HepG2 (cell line): ENCODE measurements around the gene CDHR3. TPM values are rescaled to one million over a fixed set of nuclear protein-coding genes. Genes with fewer than 3 reads are reported as not detected.

Experiments used
- ATAC-seq: fragments of 200-7000 bp; cut with Tn5 transposase; 3 replicates; pipeline ENCODE4 v1.9.1; 2020; ENCODE audit warnings: mild to moderate bottlenecking, moderate library complexity
- BruUV-seq: library from RNA; stranded (reverse); fragments of 400-500 nt; replicated peaks from 2 replicates; lab custom pipeline; 2021; lab: Mats Ljungman, UMichigan
- CTCF ChIA-PET: fragments of 300-600 bp; formaldehyde crosslinking; extraction: SDS; loops from one replicate; lab custom pipeline; 2021; ENCODE audit warnings: low total read pairs, inconsistent platforms, low intra/inter-chr PET ratio; lab: Yijun Ruan, JAX
- POLR2A ChIA-PET: fragments of 350-600 bp; sonication (Branson Sonifier 250); formaldehyde crosslinking; loops from one replicate; lab custom pipeline; 2020; ENCODE audit warnings: antibody characterized with exemption, inconsistent platforms; lab: Yijun Ruan, JAX
- DNase-seq: peaks from one replicate; pipeline ENCODE4 v3.0.0-alpha.2; 2015; ENCODE audit warnings: low spot score
- FAIRE-seq: peaks from 3 replicates; lab custom pipeline; 2011; peaks lifted over from hg19 to GRCh38; lab: Jason Lieb, UNC
- H2AFZ ChIP-seq: one replicate; pipeline ENCODE4 v1.6.1; 2011; ENCODE audit warnings: low read length, inconsistent platforms
- H3K27ac ChIP-seq: fragments of 300-600 bp; 3 replicates; pipeline ENCODE4 v1.8.0; 2011; ENCODE audit warnings: mixed run types, mild to moderate bottlenecking, mixed read lengths, low read length, inconsistent platforms; ENCODE audit not compliant: insufficient read depth; ENCODE audit errors: extremely low read length
- H3K27me3 ChIP-seq, 2 experiments: fragments of 200-600 bp in 1 of 2; 2 replicates in 1 of 2; 3 replicates in 1 of 2; pipeline versions ENCODE4 v1.6.0 to v1.8.0; 2011; ENCODE audit warnings: low read length in 2 of 2, mild to moderate bottlenecking in 2 of 2, moderate library complexity in 2 of 2, inconsistent platforms in 1 of 2; ENCODE audit not compliant: insufficient read depth in 2 of 2, control insufficient read depth in 1 of 2
- H3K36me3 ChIP-seq, 2 experiments: fragments of 200-600 bp in 1 of 2; replicated peaks in 1 of 2; 2 replicates in 1 of 2; 3 replicates in 1 of 2; pipeline versions ENCODE4 v1.5.1 to v1.8.0; 2011; ENCODE audit warnings: low read length in 2 of 2, inconsistent platforms in 1 of 2; ENCODE audit not compliant: insufficient read depth in 2 of 2, control insufficient read depth in 1 of 2
- H3K4me1 ChIP-seq: 2 replicates; pipeline ENCODE4 v1.5.1; 2012; ENCODE audit warnings: low read length, inconsistent platforms; ENCODE audit not compliant: insufficient read depth
- H3K4me2 ChIP-seq: 2 replicates; pipeline ENCODE4 v1.6.0; 2011; ENCODE audit warnings: low read depth, low read length, inconsistent platforms
- H3K4me3 ChIP-seq, 3 experiments: fragments of 200-600 bp in 1 of 3; sonication (generic), shearing (Covaris generic) in 1 of 3; replicated peaks in 1 of 3; 2 replicates each; pipeline ENCODE4 v1.5.1; 2011 to 2016; ENCODE audit warnings: low read length in 3 of 3, inconsistent platforms in 2 of 3, low read depth in 2 of 3, mild to moderate bottlenecking in 2 of 3, control low read depth in 1 of 3, mixed read lengths in 1 of 3; ENCODE audit not compliant: insufficient read depth in 1 of 3
- H3K79me2 ChIP-seq: one replicate; pipeline ENCODE4 v1.6.1; 2011; ENCODE audit warnings: low read length, inconsistent platforms; ENCODE audit not compliant: insufficient read depth
- H3K9ac ChIP-seq: 2 replicates; pipeline ENCODE4 v1.6.0; 2011; ENCODE audit warnings: mild to moderate bottlenecking, low read depth, low read length, inconsistent platforms; ENCODE audit not compliant: insufficient read depth
- H3K9me3 ChIP-seq: 2 replicates; pipeline ENCODE4 v1.5.1; 2012; ENCODE audit warnings: mild to moderate bottlenecking, low read length
- H4K20me1 ChIP-seq: 2 replicates; pipeline ENCODE4 v1.6.0; 2011; ENCODE audit warnings: inconsistent platforms, mild to moderate bottlenecking, low read length, moderate library complexity; ENCODE audit not compliant: insufficient read depth
- AGO2 ChIP-seq: fragments of 200-400 bp; formaldehyde crosslinking; optimal IDR thresholded peaks from 2 replicates; pipeline ENCODE3; 2017; ENCODE audit warnings: mild to moderate bottlenecking, low read depth, low read length, moderate library complexity
- BATF2 ChIP-seq: sonication (generic); formaldehyde crosslinking; IDR thresholded peaks from 2 replicates; pipeline ENCODE4 v1.8.0; 2022; ENCODE audit warnings: mild to moderate bottlenecking, missing genetic modification reagents, moderate library complexity
- GABPA ChIP-seq, 2 experiments: IDR thresholded peaks; 2 replicates each; pipeline ENCODE4 v1.6.1; 2011 to 2016; ENCODE audit warnings: low read depth in 2 of 2, low read length in 1 of 2, missing biosample characterization in 1 of 2, missing genetic modification characterization in 1 of 2
- JUN ChIP-seq: sonication (generic); formaldehyde crosslinking; IDR thresholded peaks from 2 replicates; pipeline ENCODE4 v1.4.0; 2020; ENCODE audit warnings: mild to moderate bottlenecking, missing genetic modification reagents
- MEIS1 ChIP-seq: sonication (generic); formaldehyde crosslinking; IDR thresholded peaks from 2 replicates; pipeline ENCODE4 v1.9.0; 2021; ENCODE audit warnings: mild to moderate bottlenecking, missing genetic modification reagents, moderate library complexity, borderline replicate concordance
- ZNF329 ChIP-seq: sonication (generic); formaldehyde crosslinking; IDR thresholded peaks from 2 replicates; pipeline ENCODE4 v1.9.0; 2021; ENCODE audit warnings: low read depth, mild to moderate bottlenecking, missing genetic modification reagents
- WGBS: methylation state at CpG from one replicate; pipeline ENCODE4 v1.1.6; 2017; ENCODE audit warnings: low lambda C conversion rate; 5-methylcytosine and 5-hydroxymethylcytosine counted together
- in situ Hi-C: cut with HindIII; loops from 2 replicates; pipeline ENCODE4 v1.10.0; 2017; ENCODE audit warnings: low pct_unique_long_range_greater_than_20kb; ENCODE audit not compliant: extremely low pct_ligation_motif_present
- intact Hi-C: fragments of 100-400 bp; cut with micrococcal nuclease; formaldehyde crosslinking; loops from one replicate; pipeline ENCODE4 v1.10.0; 2022; ENCODE audit not compliant: unreplicated experiment
- polyA plus RNA-seq, 8 experiments: library from polyadenylated mRNA; depleted of rRNA in 3 of 8; stranded (reverse) in 7 of 8; unstranded in 1 of 8; fragments of >200 nt; fragmentation: Illumina TruSeq in 4 of 8; extraction: Trizol in 4 of 8; gene quantifications; 2 replicates each; pipeline versions ENCODE4 v1.2.1 to v1.2.3, GENCODE V29; 2011 to 2016; ENCODE audit warnings: low read depth in 4 of 8, missing spikeins in 1 of 8, mixed read lengths in 1 of 8; ENCODE audit not compliant: insufficient read depth in 1 of 8
- total RNA-seq, 5 experiments: library from RNA; depleted of rRNA; stranded (reverse); fragments of >200 nt; fragmentation: Illumina TruSeq; extraction: Trizol; gene quantifications; 2 replicates each; pipeline ENCODE4 v1.2.3, GENCODE V29; 2016; ENCODE audit warnings: low read depth in 1 of 5
- TF ChIP-seq, protein P1 (sequence below): IDR thresholded peaks from 2 replicates; pipeline ENCODE4 v1.6.1; 2016; ENCODE audit warnings: mild to moderate bottlenecking
- TF ChIP-seq, protein P2 (sequence below): IDR thresholded peaks from 2 replicates; pipeline ENCODE4 v1.6.1; 2016; ENCODE audit warnings: low read depth, missing genetic modification reagents, missing compliant biosample characterization

CDHR3 gene
- total and polyA plus RNA-seq, 2 of the 13 experiments (the other 11 are each of a cell fraction or from before 2014, with no cell fraction given): 6.5 to 11.8 TPM

- BruUV-seq: no TSS peak
- TF ChIP-seq AGO2 (no peak), JUN (CRISPR knock-in tag) (no peak), ZNF329 (CRISPR knock-in tag) (no peak), MEIS1 (CRISPR knock-in tag) (no peak), GABPA (IDR thresholded peaks at IDR 0.05; ENCODE audit: low read depth, low read length) (no peak), GABPA (CRISPR knock-in tag; IDR thresholded peaks at IDR 0.05; ENCODE audit: low read depth) (no peak)
- Histone ChIP-seq H3K27ac (no peak overlapping the region), H4K20me1 (no peaks in the 10 kb centered on the region), H3K4me1 (peaks cover 41% of the 10 kb centered on the region), H3K9me3 (no peaks in the 10 kb centered on the region), H3K79me2 (no peaks in the 10 kb centered on the region), H3K36me3 (no peaks in the 10 kb centered on the region), H3K4me3 (no peak overlapping the region), H3K9ac (no peak overlapping the region), H3K4me2 (no peak overlapping the region), H3K27me3 (peaks cover 2 to 10% of the 10 kb centered on the region in 2 experiments; a peak in 3 of 5 replicates), H2AFZ (no peak overlapping the region)
- ChIA-PET CTCF (no interaction called here), POLR2A (no interaction called here)
- 6% methylated on average over 2 of the region's 2 CpGs for WGBS
- no peak for ATAC-seq
- no peak for FAIRE-seq
- intact Hi-C loops: no loop called here
- no peak for DNase-seq
- in situ Hi-C loops: no loop called here
These were observed 112.9 kb downstream of the CDHR3 start for GRCh38 chr7:106075937-106076336.

GRCh38 chr7:106076537-106076936, 113.5 kb downstream of the CDHR3 start:
- Histone ChIP-seq H3K4me3 (no peak overlapping the region), H4K20me1 (no peaks in the 10 kb centered on the region), H2AFZ (no peak overlapping the region), H3K27ac (no peak overlapping the region), H3K36me3 (no peaks in the 10 kb centered on the region), H3K9ac (no peak overlapping the region), H3K79me2 (no peaks in the 10 kb centered on the region), H3K9me3 (no peaks in the 10 kb centered on the region), H3K4me2 (no peak overlapping the region), H3K27me3 (peaks cover 2 to 10% of the 10 kb centered on the region in 2 experiments; a peak in 3 of 5 replicates), H3K4me1 (peaks cover 35% of the 10 kb centered on the region)
- CTCF ChIA-PET: no interaction called here
- in situ Hi-C loops: no loop called here
- POLR2A ChIA-PET: no interaction called here
- 25% methylated on average over 2 of the region's 2 CpGs for WGBS
- no peak for DNase-seq
- FAIRE-seq: no peak
- intact Hi-C loops: no loop called here
- no TSS peak for BruUV-seq
- no peak for ATAC-seq
- TF ChIP-seq, protein P1, sequence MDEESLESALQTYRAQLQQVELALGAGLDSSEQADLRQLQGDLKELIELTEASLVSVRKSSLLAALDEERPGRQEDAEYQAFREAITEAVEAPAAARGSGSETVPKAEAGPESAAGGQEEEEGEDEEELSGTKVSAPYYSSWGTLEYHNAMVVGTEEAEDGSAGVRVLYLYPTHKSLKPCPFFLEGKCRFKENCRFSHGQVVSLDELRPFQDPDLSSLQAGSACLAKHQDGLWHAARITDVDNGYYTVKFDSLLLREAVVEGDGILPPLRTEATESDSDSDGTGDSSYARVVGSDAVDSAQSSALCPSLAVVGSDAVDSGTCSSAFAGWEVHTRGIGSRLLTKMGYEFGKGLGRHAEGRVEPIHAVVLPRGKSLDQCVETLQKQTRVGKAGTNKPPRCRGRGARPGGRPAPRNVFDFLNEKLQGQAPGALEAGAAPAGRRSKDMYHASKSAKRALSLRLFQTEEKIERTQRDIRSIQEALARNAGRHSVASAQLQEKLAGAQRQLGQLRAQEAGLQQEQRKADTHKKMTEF: no peak
- TF ChIP-seq, protein P2, sequence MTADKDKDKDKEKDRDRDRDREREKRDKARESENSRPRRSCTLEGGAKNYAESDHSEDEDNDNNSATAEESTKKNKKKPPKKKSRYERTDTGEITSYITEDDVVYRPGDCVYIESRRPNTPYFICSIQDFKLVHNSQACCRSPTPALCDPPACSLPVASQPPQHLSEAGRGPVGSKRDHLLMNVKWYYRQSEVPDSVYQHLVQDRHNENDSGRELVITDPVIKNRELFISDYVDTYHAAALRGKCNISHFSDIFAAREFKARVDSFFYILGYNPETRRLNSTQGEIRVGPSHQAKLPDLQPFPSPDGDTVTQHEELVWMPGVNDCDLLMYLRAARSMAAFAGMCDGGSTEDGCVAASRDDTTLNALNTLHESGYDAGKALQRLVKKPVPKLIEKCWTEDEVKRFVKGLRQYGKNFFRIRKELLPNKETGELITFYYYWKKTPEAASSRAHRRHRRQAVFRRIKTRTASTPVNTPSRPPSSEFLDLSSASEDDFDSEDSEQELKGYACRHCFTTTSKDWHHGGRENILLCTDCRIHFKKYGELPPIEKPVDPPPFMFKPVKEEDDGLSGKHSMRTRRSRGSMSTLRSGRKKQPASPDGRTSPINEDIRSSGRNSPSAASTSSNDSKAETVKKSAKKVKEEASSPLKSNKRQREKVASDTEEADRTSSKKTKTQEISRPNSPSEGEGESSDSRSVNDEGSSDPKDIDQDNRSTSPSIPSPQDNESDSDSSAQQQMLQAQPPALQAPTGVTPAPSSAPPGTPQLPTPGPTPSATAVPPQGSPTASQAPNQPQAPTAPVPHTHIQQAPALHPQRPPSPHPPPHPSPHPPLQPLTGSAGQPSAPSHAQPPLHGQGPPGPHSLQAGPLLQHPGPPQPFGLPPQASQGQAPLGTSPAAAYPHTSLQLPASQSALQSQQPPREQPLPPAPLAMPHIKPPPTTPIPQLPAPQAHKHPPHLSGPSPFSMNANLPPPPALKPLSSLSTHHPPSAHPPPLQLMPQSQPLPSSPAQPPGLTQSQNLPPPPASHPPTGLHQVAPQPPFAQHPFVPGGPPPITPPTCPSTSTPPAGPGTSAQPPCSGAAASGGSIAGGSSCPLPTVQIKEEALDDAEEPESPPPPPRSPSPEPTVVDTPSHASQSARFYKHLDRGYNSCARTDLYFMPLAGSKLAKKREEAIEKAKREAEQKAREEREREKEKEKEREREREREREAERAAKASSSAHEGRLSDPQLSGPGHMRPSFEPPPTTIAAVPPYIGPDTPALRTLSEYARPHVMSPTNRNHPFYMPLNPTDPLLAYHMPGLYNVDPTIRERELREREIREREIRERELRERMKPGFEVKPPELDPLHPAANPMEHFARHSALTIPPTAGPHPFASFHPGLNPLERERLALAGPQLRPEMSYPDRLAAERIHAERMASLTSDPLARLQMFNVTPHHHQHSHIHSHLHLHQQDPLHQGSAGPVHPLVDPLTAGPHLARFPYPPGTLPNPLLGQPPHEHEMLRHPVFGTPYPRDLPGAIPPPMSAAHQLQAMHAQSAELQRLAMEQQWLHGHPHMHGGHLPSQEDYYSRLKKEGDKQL (CRISPR knock-in tag): no peak
- TF ChIP-seq BATF2 (CRISPR knock-in tag): no peak
